DND-41 (cell line): ENCODE measurements around the gene GFOD1.

Source experiments
- ATAC-seq: fragments of 200-7000 bp; cut with Tn5 transposase; 3 replicates; pipeline ENCODE4 v1.9.1; 2021; ENCODE audit warnings: low read depth; ENCODE audit not compliant: insufficient read depth
- DNase-seq: peaks from one replicate; pipeline ENCODE4 v3.0.0-alpha.2; 2020
- H2AFZ ChIP-seq: 2 replicates; pipeline ENCODE4 v1.6.0; 2012; ENCODE audit warnings: low read depth, low read length
- H3K27ac ChIP-seq: 2 replicates; pipeline ENCODE4 v1.5.1; 2012; ENCODE audit warnings: low read length, inconsistent platforms
- H3K27me3 ChIP-seq: fragments of 200-600 bp; sonication (generic); 2 replicates; pipeline ENCODE4 v1.6.0; 2012; ENCODE audit warnings: low read length, mild to moderate bottlenecking, inconsistent platforms; ENCODE audit not compliant: insufficient read depth, poor library complexity
- H3K36me3 ChIP-seq: 2 replicates; pipeline ENCODE4 v1.5.1; 2012; ENCODE audit warnings: low read length, inconsistent platforms; ENCODE audit not compliant: insufficient read depth
- H3K4me1 ChIP-seq: 2 replicates; pipeline ENCODE4 v1.5.1; 2012; ENCODE audit warnings: mild to moderate bottlenecking, low read length; ENCODE audit not compliant: insufficient read depth
- H3K4me2 ChIP-seq: 2 replicates; pipeline ENCODE4 v1.6.0; 2012; ENCODE audit warnings: mild to moderate bottlenecking, moderate library complexity, low read length, inconsistent platforms; ENCODE audit not compliant: insufficient read depth
- H3K4me3 ChIP-seq, 2 experiments: fragments of 200-600 bp in 1 of 2; shearing (Covaris generic) in 1 of 2; 2 replicates each; pipeline ENCODE4 v1.5.1; 2012 to 2016; ENCODE audit warnings: inconsistent platforms in 2 of 2, low read length in 2 of 2, mild to moderate bottlenecking in 2 of 2, low read depth in 1 of 2, moderate library complexity in 1 of 2
- H3K79me2 ChIP-seq: 2 replicates; pipeline ENCODE4 v1.6.0; 2012; ENCODE audit warnings: low read length, inconsistent platforms; ENCODE audit not compliant: insufficient read depth
- H3K9ac ChIP-seq: 2 replicates; pipeline ENCODE4 v1.6.0; 2012; ENCODE audit warnings: low read depth, mild to moderate bottlenecking, inconsistent platforms, low read length, moderate library complexity
- H3K9me3 ChIP-seq: 2 replicates; pipeline ENCODE4 v1.5.1; 2012; ENCODE audit warnings: low read length, moderate library complexity, mild to moderate bottlenecking, inconsistent platforms; ENCODE audit not compliant: insufficient read depth, severe bottlenecking
- H4K20me1 ChIP-seq: 2 replicates; pipeline ENCODE4 v1.6.0; 2012; ENCODE audit warnings: low read length; ENCODE audit not compliant: insufficient read depth
- EZH2 ChIP-seq: IDR thresholded peaks from 3 replicates; pipeline ENCODE4 v1.6.1; 2012; ENCODE audit warnings: borderline replicate concordance, low read depth, mild to moderate bottlenecking, moderate library complexity, low read length, inconsistent platforms; ENCODE audit not compliant: severe bottlenecking
- TF ChIP-seq, protein P1 (sequence below): IDR thresholded peaks from 2 replicates; pipeline ENCODE4 v1.5.1; 2012; ENCODE audit warnings: borderline replicate concordance, low read length, moderate library complexity, mild to moderate bottlenecking; ENCODE audit not compliant: poor library complexity, severe bottlenecking; ENCODE audit errors: extremely low read depth

The GFOD1 gene

DNA sequence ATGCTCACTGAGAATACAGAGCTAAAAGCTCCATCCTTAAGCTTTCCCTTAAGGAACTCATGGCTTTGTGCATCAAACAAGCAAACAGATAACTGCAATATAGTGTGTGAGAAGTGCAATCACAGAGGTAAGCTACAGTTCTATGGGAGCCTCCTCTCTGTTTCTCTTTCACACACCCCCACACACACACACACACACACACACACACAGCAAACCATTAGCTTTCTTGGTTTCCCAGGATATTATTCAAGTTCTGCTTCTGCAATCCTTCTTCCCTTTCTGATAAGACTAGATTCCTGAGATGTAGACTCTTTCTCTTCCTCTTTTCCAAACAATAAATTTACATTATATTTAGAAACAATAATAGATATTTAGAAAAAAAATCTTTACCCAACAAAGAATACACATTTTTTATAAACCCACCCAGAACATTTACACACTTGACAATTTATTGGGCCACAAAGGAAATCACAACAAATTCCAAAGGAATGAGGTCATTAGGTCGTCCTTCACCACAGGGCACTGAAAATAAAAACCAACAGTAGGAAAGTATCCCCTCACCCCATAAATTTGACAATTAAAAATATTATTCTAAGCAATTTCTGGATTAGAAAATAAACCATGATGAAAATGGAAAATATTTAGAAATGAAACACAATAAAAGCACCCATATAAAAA lies 9.3 kb upstream of the GFOD1 start:
- DNase-seq (no peak), ATAC-seq (no peak)
- no peaks in the 10 kb centered on the region for H3K36me3 ChIP-seq
- H3K9me3 ChIP-seq = no peaks in the 10 kb centered on the region
- H3K4me3 ChIP-seq = no peak overlapping the region
- H2AFZ ChIP-seq = no peak overlapping the region
- no peak overlapping the region for H3K9ac ChIP-seq
- H3K79me2 ChIP-seq = no peaks in the 10 kb centered on the region
- no peak for TF ChIP-seq EZH2
- TF ChIP-seq, protein P1, sequence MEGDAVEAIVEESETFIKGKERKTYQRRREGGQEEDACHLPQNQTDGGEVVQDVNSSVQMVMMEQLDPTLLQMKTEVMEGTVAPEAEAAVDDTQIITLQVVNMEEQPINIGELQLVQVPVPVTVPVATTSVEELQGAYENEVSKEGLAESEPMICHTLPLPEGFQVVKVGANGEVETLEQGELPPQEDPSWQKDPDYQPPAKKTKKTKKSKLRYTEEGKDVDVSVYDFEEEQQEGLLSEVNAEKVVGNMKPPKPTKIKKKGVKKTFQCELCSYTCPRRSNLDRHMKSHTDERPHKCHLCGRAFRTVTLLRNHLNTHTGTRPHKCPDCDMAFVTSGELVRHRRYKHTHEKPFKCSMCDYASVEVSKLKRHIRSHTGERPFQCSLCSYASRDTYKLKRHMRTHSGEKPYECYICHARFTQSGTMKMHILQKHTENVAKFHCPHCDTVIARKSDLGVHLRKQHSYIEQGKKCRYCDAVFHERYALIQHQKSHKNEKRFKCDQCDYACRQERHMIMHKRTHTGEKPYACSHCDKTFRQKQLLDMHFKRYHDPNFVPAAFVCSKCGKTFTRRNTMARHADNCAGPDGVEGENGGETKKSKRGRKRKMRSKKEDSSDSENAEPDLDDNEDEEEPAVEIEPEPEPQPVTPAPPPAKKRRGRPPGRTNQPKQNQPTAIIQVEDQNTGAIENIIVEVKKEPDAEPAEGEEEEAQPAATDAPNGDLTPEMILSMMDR = no peak
- H3K4me1 ChIP-seq = no peaks in the 10 kb centered on the region
- peaks cover 4% of the 10 kb centered on the region for H3K27me3 ChIP-seq
- H3K4me2 ChIP-seq = no peak overlapping the region
- no peak overlapping the region for H3K27ac ChIP-seq
- H4K20me1 ChIP-seq = no peaks in the 10 kb centered on the region

DNA sequence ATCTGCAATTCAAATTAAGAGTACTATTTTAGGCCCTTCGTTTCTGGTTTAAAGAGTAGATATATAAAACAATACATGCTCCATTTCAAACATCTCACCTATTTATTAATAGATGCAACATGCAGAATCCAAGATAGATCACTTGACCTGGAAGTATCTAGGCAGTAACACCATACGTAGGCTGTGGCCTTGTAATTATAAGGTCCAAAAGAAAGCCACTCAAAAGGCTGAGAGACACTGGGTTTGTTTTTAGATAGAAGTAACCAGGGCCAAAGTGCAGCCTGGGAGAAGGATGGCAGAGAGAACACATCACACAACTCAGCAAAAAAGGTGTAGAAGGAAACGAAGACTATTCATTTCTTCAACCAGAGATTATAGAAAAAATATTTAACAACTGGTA lies 8.4 kb upstream of the GFOD1 start:
- no peaks in the 10 kb centered on the region for H3K36me3 ChIP-seq
- H3K9ac ChIP-seq = no peak overlapping the region
- TF ChIP-seq EZH2 = no peak
- TF ChIP-seq, protein P1 = no peak
- peaks cover 4% of the 10 kb centered on the region for H3K27me3 ChIP-seq
- ATAC-seq = no peak
- no peaks in the 10 kb centered on the region for H3K9me3 ChIP-seq
- no peak overlapping the region for H3K27ac ChIP-seq
- H3K4me3 ChIP-seq = no peak overlapping the region
- DNase-seq = no peak
- no peaks in the 10 kb centered on the region for H4K20me1 ChIP-seq
- no peaks in the 10 kb centered on the region for H3K79me2 ChIP-seq
- no peak overlapping the region for H3K4me2 ChIP-seq
- H2AFZ ChIP-seq = no peak overlapping the region
- H3K4me1 ChIP-seq = no peaks in the 10 kb centered on the region

DNA sequence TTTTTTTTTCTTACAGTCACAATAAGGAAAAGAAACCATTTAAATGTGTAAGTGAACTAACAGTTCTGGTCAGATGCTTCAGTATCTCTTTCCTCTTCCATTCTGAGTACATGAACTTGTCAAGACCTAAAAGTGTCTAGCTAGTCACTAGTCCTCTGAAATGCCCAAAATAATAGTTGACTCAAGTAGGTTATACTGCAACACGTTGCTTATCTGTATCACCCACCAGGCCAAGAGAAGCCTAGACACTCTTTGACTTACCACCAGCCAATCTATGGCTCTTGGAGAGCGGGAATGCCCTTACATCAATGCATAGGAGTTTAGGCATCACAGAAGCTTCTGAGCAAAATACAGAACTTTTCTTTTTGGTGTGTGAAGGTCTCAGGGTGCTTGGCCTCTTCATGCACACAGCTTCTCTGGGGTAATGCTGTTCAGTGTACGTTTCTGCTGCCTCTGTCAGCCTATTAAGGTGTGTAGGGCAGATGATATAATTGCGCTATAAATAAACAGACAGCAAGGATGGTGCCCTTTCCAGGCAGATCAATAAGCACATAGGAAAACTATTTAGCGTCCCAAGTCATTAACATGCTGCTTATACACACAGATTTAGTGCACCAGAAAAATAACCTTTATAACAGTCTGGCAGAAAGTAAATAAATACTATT lies 7.8 kb upstream of the GFOD1 start:
- ATAC-seq (no peak), DNase-seq (no peak)
- Histone ChIP-seq H4K20me1 (no peaks in the 10 kb centered on the region), H3K4me3 (no peak overlapping the region), H3K79me2 (no peaks in the 10 kb centered on the region), H3K9ac (no peak overlapping the region), H3K27me3 (peaks cover 4% of the 10 kb centered on the region), H2AFZ (no peak overlapping the region), H3K27ac (no peak overlapping the region), H3K4me2 (no peak overlapping the region), H3K36me3 (no peaks in the 10 kb centered on the region), H3K9me3 (no peaks in the 10 kb centered on the region), H3K4me1 (no peaks in the 10 kb centered on the region)
- TF ChIP-seq EZH2 = no peak
- TF ChIP-seq, protein P1 = no peak
